IMR-90 (cell line): Measurements from ENCODE around the gene AMPD1. TPM values are rescaled to one million over a fixed set of nuclear protein-coding genes. Genes with fewer than 3 reads are reported as not detected.

Experiments
- ATAC-seq: fragments of 200-7000 bp; cut with Tn5 transposase; 2 replicates; pipeline ENCODE4 v1.9.1; 2020; ENCODE audit warnings: low read depth, mild to moderate bottlenecking, moderate library complexity
- BruUV-seq: library from RNA; stranded (reverse); fragments of 400-500 nt; replicated peaks from 2 replicates; lab custom pipeline; 2021; lab: Mats Ljungman, UMichigan
- CTCF ChIA-PET: fragments of 300-600 bp; formaldehyde crosslinking; extraction: SDS; loops from one replicate; lab custom pipeline; 2021; ENCODE audit warnings: antibody characterized with exemption; lab: Yijun Ruan, JAX
- POLR2A ChIA-PET: fragments of 300-600 bp; sonication (Branson Sonifier 250); formaldehyde crosslinking; loops from one replicate; lab custom pipeline; 2022; ENCODE audit warnings: antibody characterized with exemption; ENCODE audit not compliant: unreplicated experiment; lab: Charles Lee
- DNase-seq: peaks from one replicate; pipeline ENCODE4 v3.0.0; 2013
- H2AFZ ChIP-seq: replicated peaks from 2 replicates; pipeline ENCODE3; 2013; ENCODE audit warnings: low read length, mild to moderate bottlenecking; ENCODE audit not compliant: poor library complexity
- H2AK5ac ChIP-seq: 2 replicates; pipeline ENCODE4 v1.6.1; 2013; ENCODE audit warnings: low read depth, low read length, inconsistent platforms
- H2AK9ac ChIP-seq: replicated peaks from 2 replicates; pipeline ENCODE3; 2013; ENCODE audit warnings: mild to moderate bottlenecking, low read depth, low read length, moderate library complexity; ENCODE audit not compliant: poor library complexity
- H2BK120ac ChIP-seq: 2 replicates; pipeline ENCODE4 v1.6.1; 2013; ENCODE audit warnings: low read depth, low read length, inconsistent platforms
- H2BK15ac ChIP-seq: 3 replicates; pipeline ENCODE4 v1.6.1; 2013; ENCODE audit warnings: low read depth, low read length, inconsistent platforms
- H2BK20ac ChIP-seq: 2 replicates; pipeline ENCODE4 v1.6.1; 2013; ENCODE audit warnings: low read depth, mild to moderate bottlenecking, inconsistent platforms, low read length, moderate library complexity
- H2BK5ac ChIP-seq: 2 replicates; pipeline ENCODE4 v1.6.1; 2013; ENCODE audit warnings: mild to moderate bottlenecking, low read depth, low read length, inconsistent platforms; ENCODE audit not compliant: poor library complexity, severe bottlenecking
- H3K14ac ChIP-seq: replicated peaks from 2 replicates; pipeline ENCODE4 v1.6.1; 2013; ENCODE audit warnings: low read depth, low read length, inconsistent platforms
- H3K18ac ChIP-seq: 2 replicates; pipeline ENCODE4 v1.6.1; 2013; ENCODE audit warnings: low read depth, low read length, control low read depth
- H3K23ac ChIP-seq: 2 replicates; pipeline ENCODE4 v1.6.1; 2013; ENCODE audit warnings: low read depth, low read length, inconsistent platforms
- H3K27ac ChIP-seq: 2 replicates; pipeline ENCODE4 v1.5.1; 2013; ENCODE audit warnings: mild to moderate bottlenecking, control low read depth, low read length; ENCODE audit not compliant: insufficient read depth
- H3K27me3 ChIP-seq: 2 replicates; pipeline ENCODE4 v1.6.1; 2013; ENCODE audit warnings: low read length; ENCODE audit not compliant: control insufficient read depth, insufficient read depth
- H3K36me3 ChIP-seq: 2 replicates; pipeline ENCODE4 v1.6.1; 2013; ENCODE audit warnings: low read length, mixed read lengths; ENCODE audit not compliant: control insufficient read depth, insufficient read depth
- H3K4ac ChIP-seq: 2 replicates; pipeline ENCODE4 v1.6.1; 2013; ENCODE audit warnings: low read depth, low read length, inconsistent platforms
- H3K4me1 ChIP-seq: 2 replicates; pipeline ENCODE4 v1.6.1; 2013; ENCODE audit warnings: low read length, mixed read lengths; ENCODE audit not compliant: control insufficient read depth, insufficient read depth
- H3K4me2 ChIP-seq: 2 replicates; pipeline ENCODE4 v1.6.1; 2013; ENCODE audit warnings: low read depth, mild to moderate bottlenecking, control low read depth, low read length, moderate library complexity
- H3K4me3 ChIP-seq: 2 replicates; pipeline ENCODE4 v1.5.1; 2013; ENCODE audit warnings: low read depth, mild to moderate bottlenecking, control low read depth, low read length, moderate library complexity; ENCODE audit not compliant: insufficient read depth
- H3K56ac ChIP-seq: 2 replicates; pipeline ENCODE4 v1.6.1; 2013; ENCODE audit warnings: low read length, inconsistent platforms; ENCODE audit not compliant: insufficient read depth; ENCODE audit errors: extremely low read depth
- H3K79me1 ChIP-seq, 2 experiments: 2 replicates each; pipeline ENCODE4 v1.6.1; 2013; ENCODE audit warnings: low read length in 2 of 2, inconsistent platforms in 1 of 2, low read depth in 1 of 2
- H3K9ac ChIP-seq: 2 replicates; pipeline ENCODE4 v1.6.1; 2013; ENCODE audit warnings: low read depth, low read length, control low read depth
- H3K9me1 ChIP-seq: 2 replicates; pipeline ENCODE4 v1.6.1; 2013; ENCODE audit warnings: low read length, inconsistent platforms; ENCODE audit not compliant: insufficient read depth
- H3K9me3 ChIP-seq: 2 replicates; pipeline ENCODE4 v1.6.1; 2013; ENCODE audit warnings: low read length; ENCODE audit not compliant: control insufficient read depth, insufficient read depth
- H4K20me1 ChIP-seq: 2 replicates; pipeline ENCODE4 v1.6.1; 2013; ENCODE audit warnings: low read length, inconsistent platforms; ENCODE audit not compliant: insufficient read depth
- H4K5ac ChIP-seq: 2 replicates; pipeline ENCODE4 v1.6.1; 2013; ENCODE audit warnings: mild to moderate bottlenecking, low read depth, low read length, control low read depth
- H4K8ac ChIP-seq, 2 experiments: 2 replicates each; pipeline ENCODE4 v1.6.1; 2013; ENCODE audit warnings: low read depth in 2 of 2, low read length in 2 of 2, control low read depth in 1 of 2, inconsistent platforms in 1 of 2
- H4K91ac ChIP-seq: 2 replicates; pipeline ENCODE4 v1.6.1; 2013; ENCODE audit warnings: low read depth, low read length, inconsistent platforms; ENCODE audit not compliant: insufficient read depth
- FOS ChIP-seq: fragments of 150-350 bp; IDR thresholded peaks from 2 replicates; pipeline ENCODE4 v1.6.1; 2016; ENCODE audit warnings: low read depth, low read length
- MAFK ChIP-seq: IDR thresholded peaks from 2 replicates; pipeline ENCODE4 v1.6.1; 2012; ENCODE audit warnings: low read depth, low read length, improper control_type of control experiment
- RCOR1 ChIP-seq: IDR thresholded peaks from 2 replicates; pipeline ENCODE4 v1.6.1; 2012; ENCODE audit warnings: mild to moderate bottlenecking, low read length, improper control_type of control experiment; ENCODE audit not compliant: insufficient replicate concordance
- WGBS, 2 experiments: methylation state at CpG; one replicate each; pipeline versions ENCODE4 v1.1.5 to v1.1.7; 2013; ENCODE audit warnings: missing lambda C conversion rate in 2 of 2; ENCODE audit not compliant: insufficient read length in 1 of 2; ENCODE audit errors: extremely low coverage in 2 of 2; 5-methylcytosine and 5-hydroxymethylcytosine counted together
- dilution Hi-C: fragments of 300-500 bp; cut with HindIII; formaldehyde crosslinking; loops from one replicate; pipeline ENCODE4 v1.14.3; 2018; ENCODE audit warnings: low sequenced_read_pairs; ENCODE audit not compliant: unreplicated experiment
- in situ Hi-C: fragments of 300-500 bp; cut with MboI; formaldehyde crosslinking; loops from 3 replicates; pipeline ENCODE4 v1.14.3; 2019; ENCODE audit warnings: low sequenced_read_pairs, inconsistent platforms, mixed read lengths
- intact Hi-C: fragments of 100-400 bp; cut with micrococcal nuclease; formaldehyde crosslinking; loops from 2 replicates; pipeline ENCODE4 v1.10.0; 2022
- polyA plus RNA-seq, 3 experiments: library from polyadenylated mRNA; depleted of rRNA; stranded (reverse); fragments of >200 nt; gene quantifications; 2 replicates each; pipeline ENCODE4 v1.2.3, GENCODE V29; 2012; ENCODE audit warnings: low replicate concordance in 1 of 3
- total RNA-seq: library from RNA; depleted of rRNA; stranded (reverse); fragments of >200 nt; gene quantifications from 2 replicates; pipeline ENCODE4 v1.2.3, GENCODE V29; 2012

AMPD1 gene
- total and polyA plus RNA-seq, 2 of the 4 experiments (the other 2 are of a cell fraction) = not detected

DNA sequence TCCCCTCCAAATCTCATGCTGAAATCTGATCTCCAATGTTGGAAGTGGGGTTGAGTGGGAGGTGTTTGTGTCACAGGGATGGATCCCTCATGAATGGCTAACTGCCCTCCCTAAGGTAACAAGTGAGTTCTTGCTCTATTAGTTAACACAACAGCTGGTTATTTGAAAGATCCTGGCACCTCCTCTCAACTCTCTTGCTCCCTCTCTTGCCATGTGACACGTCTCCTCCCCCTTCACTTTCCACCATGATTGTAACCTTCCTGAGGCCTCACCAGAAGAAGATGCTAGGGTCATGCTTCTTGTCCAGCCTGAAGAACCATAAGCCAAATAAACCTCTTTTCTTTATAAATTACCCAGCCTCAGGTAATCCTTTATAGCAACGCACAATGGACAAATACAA lies 54.0 kb downstream of the AMPD1 start:
- POLR2A ChIA-PET = no interaction called here
- no peak for DNase-seq
- no peak overlapping the region for H3K14ac ChIP-seq
- no peak overlapping the region for H3K9ac ChIP-seq
- H3K27me3 ChIP-seq = no peaks in the 10 kb centered on the region
- no peak overlapping the region for H4K8ac ChIP-seq
- H3K18ac ChIP-seq = no peak overlapping the region
- H4K20me1 ChIP-seq = no peaks in the 10 kb centered on the region
- BruUV-seq = no TSS peak
- in situ Hi-C loops (no loop called here), intact Hi-C loops (no loop called here), dilution Hi-C loops (no loop called here)
- 17% methylated on average over 1 of the region's 2 CpGs; no CpG with 5 or more reads in 1 of the 2 experiments for WGBS, 2 experiments
- no peak overlapping the region; the same call in 1 of the 2 replicates for H3K23ac ChIP-seq
- no peaks in the 10 kb centered on the region for H3K79me1 ChIP-seq
- no peak for TF ChIP-seq MAFK
- TF ChIP-seq RCOR1 = no peak
- TF ChIP-seq FOS = no peak
- no peak overlapping the region for H3K4me2 ChIP-seq
- no peak overlapping the region for H2AK5ac ChIP-seq
- no peak overlapping the region for H3K4ac ChIP-seq
- no peak for ATAC-seq
- H4K91ac ChIP-seq = no peak overlapping the region
- no peak overlapping the region for H2BK20ac ChIP-seq
- H2AFZ ChIP-seq = no peak overlapping the region
- no peak overlapping the region for H2BK15ac ChIP-seq
- no peaks in the 10 kb centered on the region for H3K36me3 ChIP-seq
- H3K4me1 ChIP-seq = no peaks in the 10 kb centered on the region
- no peak overlapping the region for H2BK5ac ChIP-seq
- H3K56ac ChIP-seq = no peak overlapping the region
- CTCF ChIA-PET = interaction anchor here (1.0 kb wide), 1 partner anchor 13 kb away, joined by 3 read pairs; no protein-coding TSS in a partner anchor
- no peak overlapping the region for H3K27ac ChIP-seq
- H4K5ac ChIP-seq = no peak overlapping the region
- no peak overlapping the region for H3K4me3 ChIP-seq
- H3K9me3 ChIP-seq = no peaks in the 10 kb centered on the region
- H2BK120ac ChIP-seq = no peak overlapping the region
- 0 out of 2 replicates have a peak, but pooled peaks cover under 1% of the 10 kb centered on the region for H3K9me1 ChIP-seq
- no peak overlapping the region for H2AK9ac ChIP-seq
